Activated T-cell treated with anti-CD3 and anti-CD28 coated beads, Interleukin-2, amount 50 U/mL, for 1 hour (primary cell): ENCODE data around the gene MAFF.

Experiments
- DNase-seq: peaks from one replicate; pipeline ENCODE4 v3.0.0-alpha.2; 2020

Gene MAFF

GRCh38 chr22:38205261-38206128 lies 3.7 kb downstream of the MAFF start:
- no peak for DNase-seq

GRCh38 chr22:38207898-38208432 lies 6.2 kb downstream of the MAFF start:
- DNase-seq: no peak

GRCh38 chr22:38208551-38208968 lies 6.8 kb downstream of the MAFF start:
- no peak for DNase-seq

- DNase-seq: no peak
These were observed 9.8 kb downstream of the MAFF start for GRCh38 chr22:38211556-38211955.

GRCh38 chr22:38212442-38212841 lies 10.6 kb downstream of the MAFF start:
- no peak for DNase-seq

GRCh38 chr22:38213319-38213989 lies 11.7 kb downstream of the MAFF start:
- no peak for DNase-seq

- DNase-seq: no peak
These were observed 12.2 kb downstream of the MAFF start for GRCh38 chr22:38213990-38214301.

- peak; percentile 83 for DNase-seq
These were observed 12.7 kb downstream of the MAFF start for GRCh38 chr22:38214302-38215056.

- DNase-seq: no peak
These were observed 13.6 kb downstream of the MAFF start for GRCh38 chr22:38215156-38216038.

GRCh38 chr22:38218661-38219622 lies 17.1 kb downstream of the MAFF start:
- peak; percentile 44 for DNase-seq

GRCh38 chr22:38219632-38220031 lies 17.8 kb downstream of the MAFF start:
- DNase-seq: no peak

- DNase-seq: no peak
These were observed 18.4 kb downstream of the MAFF start for GRCh38 chr22:38220163-38220562.

- no peak for DNase-seq
These were observed 19.0 kb downstream of the MAFF start for GRCh38 chr22:38220653-38221386.

- DNase-seq: no peak
These were observed 19.6 kb downstream of the MAFF start for GRCh38 chr22:38221407-38221806.

- DNase-seq: no peak
These were observed 20.4 kb downstream of the MAFF start for GRCh38 chr22:38221908-38222796.

GRCh38 chr22:38222797-38223119 lies 21.0 kb downstream of the MAFF start:
- no peak for DNase-seq

GRCh38 chr22:38223289-38223960 lies 21.6 kb downstream of the MAFF start:
- no peak for DNase-seq

GRCh38 chr22:38226853-38227649 lies 25.3 kb downstream of the MAFF start:
- DNase-seq: no peak
